CD4-positive, alpha-beta T cell treated with Interleukin-21 for 1 hour (primary cell): ENCODE data around the gene SIRT3.
A peak's percentile ranks its signal among the peaks of the same experiment; 100 is the strongest.
"Not testable (repeated sequence)": the region's sequence is repeated elsewhere in the genome, so short reads cannot be mapped to it uniquely, and the experiment has no call there.

Experiments used
- DNase-seq: peaks from one replicate; pipeline ENCODE4 v3.0.0-alpha.2; 2020

SIRT3 gene

DNA sequence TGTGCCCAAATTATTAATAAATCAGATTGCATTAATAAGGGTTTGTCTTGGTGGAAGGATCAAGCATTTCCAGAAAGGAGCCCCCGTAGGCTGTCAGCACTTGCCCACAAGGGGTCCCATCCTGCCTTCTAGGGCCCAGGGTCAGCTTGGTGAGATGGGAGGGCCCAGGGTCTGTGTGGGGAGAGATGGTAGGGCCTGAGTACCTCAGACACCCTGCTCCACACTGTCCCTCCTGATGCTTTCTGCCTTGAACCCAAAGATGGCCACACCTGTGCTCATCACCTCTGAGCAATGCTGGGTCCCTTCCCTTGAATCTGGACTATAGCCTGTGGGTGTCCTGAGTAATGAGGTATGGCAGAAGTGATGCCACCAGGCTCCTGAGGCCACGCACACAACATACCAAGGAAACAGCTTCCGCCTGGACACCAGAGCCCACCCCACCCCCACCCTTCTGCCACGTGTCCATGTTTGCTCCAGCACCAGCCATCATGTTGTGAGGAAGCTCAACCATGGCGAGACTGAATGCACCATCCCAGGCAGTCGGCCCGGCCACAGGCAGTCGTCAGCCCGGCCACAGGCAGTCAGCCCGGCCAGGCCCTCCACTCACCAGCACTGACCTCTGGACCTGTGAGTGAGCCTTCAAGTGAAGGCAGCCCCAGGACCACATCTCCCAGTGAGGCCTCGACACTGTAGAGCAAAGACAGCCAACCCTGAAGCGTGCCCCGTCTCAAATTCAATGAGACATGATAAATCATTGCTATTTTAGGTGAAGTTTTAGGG, 35.7 kb downstream of the SIRT3 start:
- DNase-seq = no peak

DNA sequence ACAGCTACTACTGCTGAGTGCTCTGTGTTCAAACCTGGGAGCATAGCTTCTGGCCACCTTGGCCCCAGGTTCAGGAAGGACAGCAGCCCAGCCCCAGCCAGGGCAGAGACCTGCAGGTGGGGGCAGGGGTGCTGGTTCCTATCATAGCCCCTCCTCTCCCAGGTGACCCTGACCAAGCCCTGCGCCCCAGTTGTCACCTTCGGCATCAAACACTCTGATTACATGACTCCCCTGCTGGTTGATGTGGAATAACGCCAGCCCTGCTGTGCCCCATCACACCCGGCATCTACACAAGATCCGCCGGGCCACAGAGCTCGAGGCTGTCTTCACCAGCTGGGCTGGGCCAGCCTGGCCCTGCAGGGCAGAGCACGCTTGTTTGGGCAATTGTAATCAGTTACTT, 36.4 kb downstream of the SIRT3 start:
- no peak for DNase-seq

DNA sequence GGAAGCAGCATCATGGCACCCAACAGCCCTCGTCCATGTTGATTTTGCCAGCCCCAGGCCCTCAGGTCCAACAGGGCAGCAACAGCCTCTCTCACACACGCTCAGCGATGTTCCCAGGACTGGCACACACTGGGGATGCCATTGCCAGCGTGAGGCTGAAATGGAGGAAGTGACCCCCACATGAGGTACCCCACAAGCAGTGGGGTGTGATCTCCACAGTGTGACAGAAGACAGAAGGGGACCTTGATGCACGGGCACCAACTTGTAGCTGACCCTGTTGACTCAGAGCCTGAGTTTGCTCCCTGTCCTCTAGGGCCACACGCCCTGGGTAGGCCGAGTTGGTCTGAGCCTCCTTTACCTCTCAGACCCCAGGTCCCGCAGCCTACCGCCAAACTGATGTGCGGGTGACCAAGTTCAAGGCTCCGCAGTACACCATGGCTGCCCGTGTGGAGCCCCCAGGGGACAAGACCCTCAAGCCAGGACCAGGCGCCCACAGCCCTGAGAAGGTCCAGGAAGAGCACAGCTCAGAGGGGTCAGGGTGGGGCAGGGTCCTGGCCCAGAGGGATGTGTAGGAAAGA, 37.0 kb downstream of the SIRT3 start:
- DNase-seq = no peak

DNA sequence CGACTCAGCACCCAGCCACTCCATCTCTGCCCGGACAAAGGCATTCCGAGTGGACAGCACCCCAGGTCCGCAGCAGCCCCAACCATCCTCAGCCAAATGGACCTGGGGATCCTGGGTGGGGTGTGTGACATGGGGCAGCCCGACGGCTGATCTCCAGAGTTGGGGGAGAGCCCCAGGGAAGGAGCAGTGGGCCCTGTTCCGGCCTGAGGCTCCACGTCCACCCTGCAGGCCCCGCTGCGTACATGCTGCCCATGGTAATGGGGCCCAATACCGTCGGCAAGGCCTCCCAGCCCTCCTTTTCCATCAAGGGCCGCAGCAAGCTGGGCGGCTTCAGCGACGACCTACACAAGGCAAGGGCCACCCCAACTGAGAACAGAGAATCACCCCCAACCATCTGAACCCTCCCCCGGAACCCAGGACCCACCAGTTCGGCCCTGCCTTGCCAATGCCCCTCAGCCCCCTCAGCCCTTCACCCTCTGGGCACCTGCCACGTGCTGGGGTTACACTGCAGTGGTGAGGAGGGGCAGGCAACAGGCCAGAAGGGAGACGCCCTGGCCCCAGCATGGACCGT, 37.8 kb downstream of the SIRT3 start:
- DNase-seq = no peak

DNA sequence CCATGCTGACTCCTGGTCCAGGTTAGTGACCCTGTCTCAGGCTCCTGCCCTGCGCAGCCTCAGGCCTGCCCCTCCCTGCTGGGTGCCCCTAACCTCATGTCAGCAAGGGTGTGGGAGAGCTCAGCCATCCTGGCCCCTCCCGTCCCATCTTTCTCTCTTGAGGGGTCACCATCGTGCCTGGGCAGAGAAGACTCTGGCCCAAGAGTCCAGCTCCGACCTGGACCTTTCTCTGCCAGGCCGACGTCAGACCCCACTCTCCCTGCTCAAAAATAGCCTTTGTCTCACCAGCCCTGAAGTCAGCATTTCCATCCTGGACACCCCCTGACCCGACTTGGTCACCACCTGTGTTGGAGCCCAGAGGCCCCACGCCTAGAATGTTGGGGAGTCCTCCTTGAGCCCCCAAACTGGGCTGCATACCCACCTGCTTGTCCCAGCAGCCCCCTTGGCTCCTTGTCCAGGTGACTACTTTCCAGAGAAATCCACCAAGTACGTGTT, 38.4 kb downstream of the SIRT3 start:
- DNase-seq = no peak

DNA sequence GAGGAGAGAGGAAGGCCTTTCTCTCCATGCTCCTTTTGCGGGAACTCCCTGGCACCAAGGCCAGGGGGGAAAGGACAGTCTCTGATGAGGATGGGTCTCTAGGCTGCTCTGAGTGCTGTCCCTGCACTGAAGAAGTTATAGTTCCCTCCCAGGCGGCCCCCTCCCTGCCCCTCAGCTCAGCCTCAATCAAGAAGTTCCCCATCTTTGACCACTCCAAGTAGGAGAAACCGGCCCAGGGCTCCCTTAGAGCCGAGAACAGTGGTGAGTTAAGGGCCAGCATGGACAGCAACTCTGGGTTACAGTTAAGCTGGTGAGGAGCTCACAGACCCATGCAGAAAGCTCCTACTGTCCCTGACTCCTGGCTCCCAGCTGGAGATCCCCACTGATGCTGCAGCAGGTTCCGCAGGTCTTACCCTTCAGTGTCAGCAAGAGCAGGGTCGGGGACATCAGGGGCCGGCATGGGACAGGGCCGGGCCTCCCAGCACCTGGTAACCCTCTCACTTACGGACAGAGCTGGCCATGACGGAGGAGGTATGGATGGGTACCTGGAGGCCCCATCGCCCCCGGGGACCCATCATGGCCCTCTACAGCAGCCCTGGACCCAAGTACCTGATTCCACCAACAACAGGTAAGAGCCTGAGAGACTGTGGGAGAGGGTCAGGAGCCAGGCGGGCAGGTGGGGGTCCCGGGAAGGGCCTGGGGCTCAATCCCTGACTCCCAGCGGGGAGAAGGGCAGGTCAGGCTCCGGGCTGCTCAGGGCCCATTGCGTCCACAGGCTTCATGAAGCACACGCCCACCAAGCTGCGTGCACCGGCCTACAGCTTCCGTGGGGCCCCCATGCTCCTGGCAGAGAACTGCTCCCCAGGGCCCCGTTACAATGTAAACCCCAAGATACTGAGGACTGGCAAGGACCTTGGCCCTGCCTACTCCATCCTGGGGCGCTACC, 39.1 kb downstream of the SIRT3 start:
- DNase-seq = no peak

DNA sequence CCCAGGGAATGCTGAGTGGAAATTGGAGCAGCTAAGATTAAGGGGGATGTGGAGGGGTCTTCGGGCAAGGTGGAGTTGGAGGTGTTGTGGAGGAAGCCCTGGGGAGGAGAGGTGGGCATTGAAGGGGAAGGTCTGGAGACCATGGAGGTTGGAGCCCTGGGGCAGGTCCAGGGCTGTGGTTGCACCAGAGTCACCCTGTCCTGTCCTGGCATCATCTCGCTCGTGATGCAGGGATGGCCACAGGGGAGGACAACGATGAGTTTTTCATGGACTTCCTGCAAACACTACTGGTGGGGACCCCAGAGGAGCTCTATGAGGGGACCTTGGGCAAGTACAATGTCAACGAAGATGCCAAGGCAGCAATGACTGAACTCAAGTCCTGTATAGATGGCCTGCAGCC, 42.7 kb downstream of the SIRT3 start:
- not testable (repeated sequence) for DNase-seq

DNA sequence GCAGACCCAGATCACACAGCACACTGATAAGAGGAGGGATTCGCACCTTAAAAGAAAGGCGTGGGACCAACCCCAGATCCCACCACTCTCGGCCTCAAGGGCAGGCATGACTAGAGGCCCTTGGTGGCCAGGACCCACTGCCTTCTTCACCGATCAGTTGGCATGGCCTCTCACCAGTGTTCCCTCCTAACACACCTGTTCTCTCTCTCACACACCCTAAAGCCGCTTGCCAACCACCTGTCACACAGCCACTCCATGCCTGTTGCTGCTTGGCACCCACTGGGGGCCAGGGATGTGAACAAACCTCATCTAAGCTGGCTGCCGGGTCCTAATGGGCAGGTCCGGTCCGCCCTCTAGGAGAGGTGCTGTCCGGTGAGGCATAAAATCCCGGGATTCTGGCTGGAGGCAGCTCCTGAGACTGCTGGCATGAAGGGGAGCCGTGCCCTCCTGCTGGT, 43.4 kb downstream of the SIRT3 start, which contains the start of gene SCGB1C1:
Gene SCGB1C1 (plus strand): TSS at position 405 of the 455 bp plus-strand sequence. CDS start 22 bp downstream, at position 427.
- DNase-seq = not testable (repeated sequence)

DNA sequence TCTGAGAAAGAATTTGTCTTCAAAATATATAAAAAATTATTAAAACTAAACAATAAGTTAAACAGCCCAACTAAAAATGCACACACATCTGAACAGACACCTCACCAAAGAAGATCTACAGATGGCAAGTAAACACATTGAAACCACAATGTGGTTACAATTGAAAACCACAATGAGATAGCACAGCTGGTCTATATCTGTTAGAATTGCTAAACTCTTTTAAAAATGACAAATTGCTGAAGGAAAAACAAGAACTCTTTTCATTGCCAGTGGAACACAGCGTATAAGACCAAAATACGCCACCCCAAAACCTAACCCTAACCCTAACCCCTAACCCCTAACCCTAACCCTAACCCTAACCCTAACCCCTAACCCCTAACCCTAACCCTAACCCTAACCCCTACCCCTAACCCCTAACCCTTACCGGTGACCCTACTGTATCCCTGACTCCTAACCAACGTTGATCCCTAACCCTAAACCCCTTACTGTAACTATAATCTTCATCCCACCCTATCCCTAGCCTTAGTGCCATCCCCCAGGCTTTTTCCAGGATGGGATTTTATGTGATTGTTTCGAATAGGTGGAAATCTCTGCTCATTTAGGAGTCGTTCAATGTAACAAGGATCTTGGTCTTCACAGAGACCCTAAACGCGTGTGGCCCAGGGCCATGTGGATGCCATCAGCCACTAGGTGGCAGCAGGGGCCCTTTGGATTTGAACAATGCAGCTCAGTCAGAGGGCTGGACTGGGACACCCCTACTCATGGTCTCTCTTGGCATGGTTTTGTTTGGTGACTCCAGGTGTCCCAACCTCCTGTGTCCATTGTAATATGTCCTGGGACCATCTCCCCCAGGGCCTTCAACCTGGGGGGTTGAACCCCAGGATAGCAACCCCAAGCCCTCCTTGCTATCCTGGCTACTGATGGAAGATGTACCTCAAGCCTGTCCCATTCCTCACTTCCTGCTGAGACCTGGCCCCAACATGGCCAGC, 44.4 kb downstream of the SIRT3 start:
- peak; percentile 52 for DNase-seq

DNA sequence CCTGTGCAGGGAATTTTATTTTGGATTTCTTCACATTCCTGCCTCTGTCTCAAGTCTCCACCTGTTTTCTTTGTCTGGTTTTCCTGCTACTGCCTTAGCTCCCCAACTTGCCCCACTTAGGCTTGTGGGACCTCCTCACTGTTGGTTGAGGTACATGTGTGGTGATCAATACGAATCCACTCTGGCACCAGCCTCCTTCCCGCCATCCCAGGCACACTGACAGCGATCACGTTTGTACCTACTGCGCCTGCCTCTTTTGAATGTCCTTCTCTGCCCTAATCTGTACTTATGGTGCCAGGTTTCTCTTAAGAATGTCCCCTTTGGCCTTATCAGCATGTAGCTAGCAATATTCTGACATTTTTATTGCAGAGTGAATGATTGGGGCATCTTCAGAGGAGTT, 45.6 kb downstream of the SIRT3 start:
- not testable (repeated sequence) for DNase-seq

DNA sequence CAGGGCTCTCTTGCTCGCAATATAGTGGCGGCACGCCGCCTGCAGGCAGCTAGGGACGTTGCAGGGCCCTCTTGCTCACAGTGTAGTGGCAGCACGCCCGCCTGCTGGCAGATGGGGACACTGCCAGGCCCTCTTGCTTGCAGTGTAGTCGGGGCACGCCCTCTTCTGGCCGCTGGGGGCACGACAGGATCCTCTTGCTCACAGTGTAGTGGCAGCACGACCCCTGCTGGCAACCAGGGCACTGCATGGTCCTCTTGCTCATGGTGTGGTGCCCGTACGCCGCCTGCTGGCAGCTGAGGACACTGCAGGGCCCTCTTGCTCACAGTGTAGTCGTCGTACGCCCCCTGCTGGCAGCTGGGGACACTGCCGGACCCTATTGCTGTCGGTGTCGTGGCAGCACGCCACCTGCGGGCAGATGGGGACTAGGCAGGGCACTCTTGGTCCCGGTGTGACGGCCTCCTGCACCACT, 46.3 kb downstream of the SIRT3 start:
- DNase-seq = peak; percentile 62

DNA sequence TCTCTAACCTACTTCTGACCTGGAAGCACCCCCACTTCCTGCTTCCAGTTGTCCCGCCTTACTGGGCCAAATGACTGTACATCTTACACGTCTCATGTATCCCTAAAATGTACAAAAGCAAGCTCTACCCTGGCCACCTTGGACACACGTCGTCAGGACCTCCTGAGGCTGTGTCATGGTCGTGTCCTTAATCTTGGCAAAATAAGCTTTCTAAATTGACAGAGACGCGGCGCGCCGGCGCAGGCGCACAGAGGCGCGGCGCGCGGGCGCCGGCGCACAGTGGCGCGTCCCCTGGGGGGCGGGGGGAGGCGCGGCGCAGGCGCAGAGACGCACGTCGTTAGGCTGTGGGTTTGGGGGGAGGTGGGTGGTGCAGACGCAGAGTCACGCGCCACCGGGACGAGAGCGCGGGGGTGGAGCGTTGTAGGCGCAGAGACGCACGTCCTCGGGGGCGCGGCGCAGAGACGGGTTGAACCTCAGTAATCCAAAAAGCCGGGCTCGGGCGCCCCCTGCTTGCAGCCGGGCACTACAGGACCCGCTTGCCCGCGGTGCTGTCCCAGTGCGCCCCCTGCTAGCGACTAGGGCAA, 46.9 kb downstream of the SIRT3 start:
- not testable (repeated sequence) for DNase-seq

DNA sequence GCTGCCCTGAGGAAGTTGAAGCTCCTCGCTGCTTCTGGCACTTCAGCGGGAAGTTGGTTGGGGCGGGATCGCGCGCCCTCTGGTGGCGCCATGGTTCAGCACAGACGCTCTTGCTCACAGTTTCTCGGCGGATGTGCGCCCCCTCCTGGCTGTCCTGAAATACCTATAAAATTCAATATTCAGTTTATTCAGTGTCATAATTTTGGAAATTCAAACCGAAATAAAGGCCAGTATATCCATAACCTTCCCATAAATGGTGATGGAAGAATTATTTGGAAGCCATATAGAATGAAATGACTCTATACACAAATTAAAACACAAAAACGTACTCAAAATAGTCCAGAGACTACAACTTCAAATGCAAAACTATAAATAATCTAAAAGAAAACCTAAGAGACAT, 55.9 kb downstream of the SIRT3 start:
- DNase-seq = not testable (repeated sequence)
